ENCODE data around the gene KIAA1549.

Gene KIAA1549

GRCh38 chr7:138974675-138975292 lies 6.4 kb downstream of the KIAA1549 start:
- no peak for DNase-seq

GRCh38 chr7:138974103-138974502 lies 7.1 kb downstream of the KIAA1549 start:
- DNase-seq: no peak

GRCh38 chr7:138970952-138971351 lies 10.2 kb downstream of the KIAA1549 start:
- no peak for DNase-seq

GRCh38 chr7:138970446-138970845 lies 10.7 kb downstream of the KIAA1549 start:
- no peak for DNase-seq

- no peak for DNase-seq
These were observed 14.0 kb downstream of the KIAA1549 start for GRCh38 chr7:138967159-138967558.

- DNase-seq: no peak
These were observed 16.4 kb downstream of the KIAA1549 start for GRCh38 chr7:138964624-138965436.

- DNase-seq: no peak
These were observed 17.5 kb downstream of the KIAA1549 start for GRCh38 chr7:138963675-138964074.

- no peak for DNase-seq
These were observed 18.5 kb downstream of the KIAA1549 start for GRCh38 chr7:138962561-138963270.

- no peak for DNase-seq
These were observed 20.0 kb downstream of the KIAA1549 start for GRCh38 chr7:138961159-138961558.

- DNase-seq: no peak
These were observed 22.7 kb downstream of the KIAA1549 start for GRCh38 chr7:138958391-138958956.

- no peak for DNase-seq
These were observed 23.3 kb downstream of the KIAA1549 start for GRCh38 chr7:138957753-138958390.

GRCh38 chr7:138957217-138957616 lies 24.0 kb downstream of the KIAA1549 start:
- DNase-seq: no peak

- DNase-seq: no peak
These were observed 26.4 kb downstream of the KIAA1549 start for GRCh38 chr7:138954545-138955475.

- DNase-seq: no peak
These were observed 28.4 kb downstream of the KIAA1549 start for GRCh38 chr7:138952791-138953190.

GRCh38 chr7:138951953-138952352 lies 29.2 kb downstream of the KIAA1549 start:
- DNase-seq: no peak

GRCh38 chr7:138949421-138950088 lies 31.6 kb downstream of the KIAA1549 start:
- DNase-seq: no peak

GRCh38 chr7:138948403-138948802 lies 32.8 kb downstream of the KIAA1549 start:
- DNase-seq: no peak

GRCh38 chr7:138945821-138946220 lies 35.4 kb downstream of the KIAA1549 start:
- no peak for DNase-seq

GRCh38 chr7:138945154-138945553 lies 36.0 kb downstream of the KIAA1549 start:
- no peak for DNase-seq

- DNase-seq: no peak
These were observed 36.6 kb downstream of the KIAA1549 start for GRCh38 chr7:138944592-138944991.

GRCh38 chr7:138943061-138943460 lies 38.1 kb downstream of the KIAA1549 start:
- DNase-seq: no peak
